ENCODE results near the gene CHIA. TPM values are rescaled to one million over a fixed set of nuclear protein-coding genes. Genes with fewer than 3 reads are reported as not detected.

The CHIA gene
- total RNA-seq, result 10.9 TPM
- long read RNA-seq, partial matches to known transcripts, result 0 of 2 reads
- long read RNA-seq, other reads (novel, unspliced or antisense), result 0 of 2 reads

DNA sequence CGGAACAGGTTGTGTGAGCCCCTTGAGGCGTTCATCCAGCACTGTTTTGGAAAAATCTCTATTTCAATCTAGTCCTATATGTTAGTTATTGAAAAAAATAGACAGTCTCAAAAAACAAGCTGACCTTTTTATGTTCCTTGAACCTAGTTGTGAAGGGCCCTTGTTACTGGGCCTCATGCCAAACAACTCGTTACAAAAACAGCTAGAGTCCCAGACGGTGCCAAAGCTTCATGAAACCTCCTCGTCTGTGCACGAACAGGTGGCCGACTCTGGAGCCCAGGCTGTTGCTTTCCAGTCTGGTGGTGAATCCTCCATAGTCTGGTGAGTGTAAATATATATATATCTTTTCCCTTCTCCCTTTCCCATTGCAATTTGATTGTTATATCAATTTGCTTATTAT is at the start of gene CHIA:
CHIA (plus strand) TSS at position 222 of the 400 bp plus-strand sequence. CDS start 19,617 bp downstream, outside the sequence.
- intact Hi-C loops (cut with DNase I), result no loop called here
- no peaks in the 10 kb centered on the region for H3K36me3 ChIP-seq
- peak; percentile 66 to 72 for ATAC-seq
- no peak within 1 kb of the TSS for H3K27ac ChIP-seq
- H3K4me3 ChIP-seq, result no peak within 1 kb of the TSS
- TF ChIP-seq, protein P1, sequence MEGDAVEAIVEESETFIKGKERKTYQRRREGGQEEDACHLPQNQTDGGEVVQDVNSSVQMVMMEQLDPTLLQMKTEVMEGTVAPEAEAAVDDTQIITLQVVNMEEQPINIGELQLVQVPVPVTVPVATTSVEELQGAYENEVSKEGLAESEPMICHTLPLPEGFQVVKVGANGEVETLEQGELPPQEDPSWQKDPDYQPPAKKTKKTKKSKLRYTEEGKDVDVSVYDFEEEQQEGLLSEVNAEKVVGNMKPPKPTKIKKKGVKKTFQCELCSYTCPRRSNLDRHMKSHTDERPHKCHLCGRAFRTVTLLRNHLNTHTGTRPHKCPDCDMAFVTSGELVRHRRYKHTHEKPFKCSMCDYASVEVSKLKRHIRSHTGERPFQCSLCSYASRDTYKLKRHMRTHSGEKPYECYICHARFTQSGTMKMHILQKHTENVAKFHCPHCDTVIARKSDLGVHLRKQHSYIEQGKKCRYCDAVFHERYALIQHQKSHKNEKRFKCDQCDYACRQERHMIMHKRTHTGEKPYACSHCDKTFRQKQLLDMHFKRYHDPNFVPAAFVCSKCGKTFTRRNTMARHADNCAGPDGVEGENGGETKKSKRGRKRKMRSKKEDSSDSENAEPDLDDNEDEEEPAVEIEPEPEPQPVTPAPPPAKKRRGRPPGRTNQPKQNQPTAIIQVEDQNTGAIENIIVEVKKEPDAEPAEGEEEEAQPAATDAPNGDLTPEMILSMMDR (IDR thresholded peaks at IDR 0.05), result no peak
- H3K27me3 ChIP-seq (ENCODE audit: low read depth), result no peaks in the 10 kb centered on the region
- no peaks in the 10 kb centered on the region for H3K9me3 ChIP-seq
- no peaks in the 10 kb centered on the region for H3K4me1 ChIP-seq
- peak; percentile 59 for DNase-seq

DNA sequence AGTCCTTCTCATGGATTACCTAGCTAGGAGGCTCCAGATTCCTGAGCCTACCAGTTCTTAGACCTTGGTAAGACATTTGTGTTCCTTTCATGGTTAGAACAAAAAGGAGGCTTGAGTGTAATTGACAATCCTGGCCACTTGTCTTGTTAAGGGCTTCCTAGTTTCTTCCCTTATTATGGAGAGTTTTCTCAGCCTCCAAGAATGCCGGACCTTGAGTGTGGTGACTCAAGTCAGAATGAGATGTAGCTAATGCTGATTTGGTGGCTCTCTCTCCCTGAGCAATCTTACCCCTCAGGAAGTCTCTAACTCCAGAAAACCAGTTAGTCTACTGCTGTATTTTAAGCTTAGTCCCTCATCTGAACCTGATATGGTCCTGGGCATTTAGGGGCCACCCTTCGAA is 48.9 kb upstream of the CHIA start:
- TF ChIP-seq, protein P1 (IDR thresholded peaks at IDR 0.05), result no peak
- no peaks in the 10 kb centered on the region for H3K36me3 ChIP-seq
- no peaks in the 10 kb centered on the region for H3K4me1 ChIP-seq
- H3K4me3 ChIP-seq, result no peak overlapping the region
- intact Hi-C loops (cut with DNase I), result no loop called here
- ATAC-seq, result peak in 1 of 2 donors; percentile 13
- H3K27me3 ChIP-seq (ENCODE audit: low read depth), result no peaks in the 10 kb centered on the region
- H3K27ac ChIP-seq, result no peak overlapping the region
- no peaks in the 10 kb centered on the region for H3K9me3 ChIP-seq
- no peak for DNase-seq

GRCh38 chr1:111242805-111243523 is 47.7 kb upstream of the CHIA start:
- no peaks in the 10 kb centered on the region for H3K36me3 ChIP-seq
- ATAC-seq, result no peak
- no peaks in the 10 kb centered on the region for H3K27me3 ChIP-seq (ENCODE audit: low read depth)
- TF ChIP-seq, protein P1 (IDR thresholded peaks at IDR 0.05), result no peak
- intact Hi-C loops (cut with DNase I), result no loop called here
- no peaks in the 10 kb centered on the region for H3K9me3 ChIP-seq
- H3K4me1 ChIP-seq, result no peaks in the 10 kb centered on the region
- H3K4me3 ChIP-seq, result no peak overlapping the region
- no peak overlapping the region for H3K27ac ChIP-seq
- no peak for DNase-seq

GRCh38 chr1:111247125-111247838 is 43.4 kb upstream of the CHIA start:
- intact Hi-C loops (cut with DNase I), result no loop called here
- Histone ChIP-seq H3K4me3 (no peak overlapping the region), H3K27ac (no peak overlapping the region), H3K27me3 (ENCODE audit: low read depth) (no peaks in the 10 kb centered on the region), H3K9me3 (no peaks in the 10 kb centered on the region), H3K36me3 (no peaks in the 10 kb centered on the region), H3K4me1 (no peaks in the 10 kb centered on the region)
- TF ChIP-seq, protein P1 (IDR thresholded peaks at IDR 0.05), result no peak
- ATAC-seq, result no peak
- no peak for DNase-seq

DNA sequence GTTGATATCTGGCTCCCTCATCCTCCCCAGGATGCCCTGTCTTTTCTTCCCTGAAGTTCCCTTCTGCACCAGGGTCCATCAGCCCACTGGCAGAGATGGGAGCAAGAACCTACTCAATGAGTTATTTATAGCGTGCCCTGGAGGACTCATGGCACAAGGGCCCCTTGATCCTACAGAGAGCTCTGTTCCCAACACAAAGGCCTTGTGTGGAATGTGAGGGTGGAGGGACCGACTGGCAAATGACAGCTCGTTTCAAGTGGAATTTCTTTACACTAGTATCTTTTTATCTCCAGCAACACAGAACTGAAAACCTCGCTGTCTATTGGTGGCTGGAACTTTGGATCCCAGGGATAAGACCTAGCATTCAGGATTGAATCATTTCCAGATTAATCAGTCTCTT is 40.7 kb upstream of the CHIA start:
- ATAC-seq (no peak), DNase-seq (no peak)
- Histone ChIP-seq H3K27ac (no peak overlapping the region), H3K4me3 (no peak overlapping the region), H3K9me3 (no peaks in the 10 kb centered on the region), H3K27me3 (ENCODE audit: low read depth) (no peaks in the 10 kb centered on the region), H3K36me3 (no peaks in the 10 kb centered on the region), H3K4me1 (no peaks in the 10 kb centered on the region)
- intact Hi-C loops (cut with DNase I), result no loop called here
- TF ChIP-seq, protein P1 (IDR thresholded peaks at IDR 0.05), result no peak

All from lower lobe of right lung (tissue), 2 donors.